HepG2 (cell line): ENCODE measurements around the gene AK3. TPM values are rescaled to one million over a fixed set of nuclear protein-coding genes. Genes with fewer than 3 reads are reported as not detected.
A peak's percentile ranks its signal among the peaks of the same experiment; 100 is the strongest.

Experiments
- BRCA1 ChIP-seq: sonication (generic); formaldehyde crosslinking; IDR thresholded peaks from 2 replicates; pipeline ENCODE4 v1.4.0; 2020; ENCODE audit warnings: missing genetic modification reagents
- EZH2 ChIP-seq: conservative IDR thresholded peaks from 2 replicates; pipeline ENCODE4 v1.6.1; 2012; ENCODE audit warnings: mild to moderate bottlenecking, low read depth, low read length, moderate library complexity
- GTF3A ChIP-seq: sonication (generic); formaldehyde crosslinking; conservative IDR thresholded peaks from 2 replicates; pipeline ENCODE4 v1.4.0; 2020; ENCODE audit warnings: mild to moderate bottlenecking, missing genetic modification reagents
- HDAC1 ChIP-seq: sonication (generic); formaldehyde crosslinking; IDR thresholded peaks from 2 replicates; pipeline ENCODE4 v1.5.1; 2020; ENCODE audit warnings: mild to moderate bottlenecking, missing genetic modification reagents
- HOXA9 ChIP-seq: sonication (generic); formaldehyde crosslinking; IDR thresholded peaks from 2 replicates; pipeline ENCODE4 v1.8.1; 2022; ENCODE audit warnings: missing genetic modification reagents, mild to moderate bottlenecking, moderate library complexity, borderline replicate concordance
- HOXD1 ChIP-seq: sonication (generic); formaldehyde crosslinking; IDR thresholded peaks from 2 replicates; pipeline ENCODE4 v1.5.0; 2020; ENCODE audit warnings: missing genetic modification reagents
- KLF9 ChIP-seq: IDR thresholded peaks from 2 replicates; pipeline ENCODE4 v1.6.1; 2016; ENCODE audit warnings: low read depth
- MED8 ChIP-seq: sonication (generic); formaldehyde crosslinking; IDR thresholded peaks from 2 replicates; pipeline ENCODE4 v1.8.1; 2023; ENCODE audit warnings: mild to moderate bottlenecking, missing genetic modification reagents; ENCODE audit not compliant: insufficient replicate concordance
- MZF1 ChIP-seq: sonication (generic); formaldehyde crosslinking; IDR thresholded peaks from 2 replicates; pipeline ENCODE4 v1.8.1; 2023; ENCODE audit warnings: mild to moderate bottlenecking, missing genetic modification reagents, borderline replicate concordance
- NCOR1 ChIP-seq: fragments of 200-600 bp; sonication (generic); IDR thresholded peaks from 2 replicates; pipeline ENCODE4 v1.7.0; 2017; ENCODE audit warnings: antibody characterized with exemption, low read length, borderline replicate concordance
- RAD51 ChIP-seq: fragments of 450-650 bp; IDR thresholded peaks from 2 replicates; pipeline ENCODE4 v1.6.1; 2016; ENCODE audit warnings: borderline replicate concordance
- SP4 ChIP-seq: sonication (generic); formaldehyde crosslinking; IDR thresholded peaks from 2 replicates; pipeline ENCODE4 v1.8.1; 2023; ENCODE audit warnings: mild to moderate bottlenecking, missing genetic modification reagents
- SRF ChIP-seq: IDR thresholded peaks from 2 replicates; pipeline ENCODE4 v1.6.1; 2011; ENCODE audit warnings: mild to moderate bottlenecking, low read depth, low read length, moderate library complexity
- ZBTB1 ChIP-seq: sonication (generic); formaldehyde crosslinking; IDR thresholded peaks from 2 replicates; pipeline ENCODE4 v1.4.0; 2020; ENCODE audit warnings: missing genetic modification reagents, borderline replicate concordance
- ZMAT3 ChIP-seq: sonication (generic); formaldehyde crosslinking; conservative IDR thresholded peaks from 2 replicates; pipeline ENCODE4 v1.7.0; 2021; ENCODE audit warnings: missing genetic modification reagents
- ZNF224 ChIP-seq: sonication (generic); formaldehyde crosslinking; IDR thresholded peaks from 2 replicates; pipeline ENCODE4 v1.5.0; 2020; ENCODE audit warnings: mild to moderate bottlenecking, missing genetic modification reagents
- ZNF567 ChIP-seq: sonication (generic); formaldehyde crosslinking; IDR thresholded peaks from 2 replicates; pipeline ENCODE4 v1.8.1; 2023; ENCODE audit warnings: mild to moderate bottlenecking, missing genetic modification reagents, borderline replicate concordance
- ZNF746 ChIP-seq: sonication (generic); formaldehyde crosslinking; IDR thresholded peaks from 2 replicates; pipeline ENCODE4 v1.8.0; 2022; ENCODE audit warnings: mild to moderate bottlenecking, missing genetic modification reagents
- polyA plus RNA-seq, 8 experiments: library from polyadenylated mRNA; depleted of rRNA in 3 of 8; stranded (reverse) in 7 of 8; unstranded in 1 of 8; fragments of >200 nt; fragmentation: Illumina TruSeq in 4 of 8; extraction: Trizol in 4 of 8; gene quantifications; 2 replicates each; pipeline versions ENCODE4 v1.2.1 to v1.2.3, GENCODE V29; 2011 to 2016; ENCODE audit warnings: low read depth in 4 of 8, missing spikeins in 1 of 8, mixed read lengths in 1 of 8; ENCODE audit not compliant: insufficient read depth in 1 of 8
- total RNA-seq, 5 experiments: library from RNA; depleted of rRNA; stranded (reverse); fragments of >200 nt; fragmentation: Illumina TruSeq; extraction: Trizol; gene quantifications; 2 replicates each; pipeline ENCODE4 v1.2.3, GENCODE V29; 2016; ENCODE audit warnings: low read depth in 1 of 5
- TF ChIP-seq, protein P1 (sequence below): sonication (generic); formaldehyde crosslinking; IDR thresholded peaks from 2 replicates; pipeline ENCODE4 v1.5.1; 2020; ENCODE audit warnings: missing genetic modification reagents, mild to moderate bottlenecking, borderline replicate concordance
- TF ChIP-seq, protein P2 (sequence below): sonication (generic); formaldehyde crosslinking; IDR thresholded peaks from 2 replicates; pipeline ENCODE4 v1.4.0; 2020; ENCODE audit warnings: missing genetic modification reagents
- TF ChIP-seq, protein P3 (sequence below): IDR thresholded peaks from 2 replicates; pipeline ENCODE4 v1.6.1; 2018; ENCODE audit warnings: missing genetic modification reagents, mild to moderate bottlenecking, missing compliant biosample characterization
- TF ChIP-seq, protein P4 (sequence below): sonication (generic); formaldehyde crosslinking; IDR thresholded peaks from 2 replicates; pipeline ENCODE4 v1.8.1; 2023; ENCODE audit warnings: mild to moderate bottlenecking, missing genetic modification reagents, borderline replicate concordance
- TF ChIP-seq, protein P5 (sequence below): sonication (generic); formaldehyde crosslinking; IDR thresholded peaks from 2 replicates; pipeline ENCODE4 v1.4.0; 2020; ENCODE audit warnings: mild to moderate bottlenecking, missing genetic modification reagents

Gene AK3
- total and polyA plus RNA-seq, 2 of the 13 experiments (the other 11 are each of a cell fraction or from before 2014, with no cell fraction given): 76.8 to 109 TPM

DNA sequence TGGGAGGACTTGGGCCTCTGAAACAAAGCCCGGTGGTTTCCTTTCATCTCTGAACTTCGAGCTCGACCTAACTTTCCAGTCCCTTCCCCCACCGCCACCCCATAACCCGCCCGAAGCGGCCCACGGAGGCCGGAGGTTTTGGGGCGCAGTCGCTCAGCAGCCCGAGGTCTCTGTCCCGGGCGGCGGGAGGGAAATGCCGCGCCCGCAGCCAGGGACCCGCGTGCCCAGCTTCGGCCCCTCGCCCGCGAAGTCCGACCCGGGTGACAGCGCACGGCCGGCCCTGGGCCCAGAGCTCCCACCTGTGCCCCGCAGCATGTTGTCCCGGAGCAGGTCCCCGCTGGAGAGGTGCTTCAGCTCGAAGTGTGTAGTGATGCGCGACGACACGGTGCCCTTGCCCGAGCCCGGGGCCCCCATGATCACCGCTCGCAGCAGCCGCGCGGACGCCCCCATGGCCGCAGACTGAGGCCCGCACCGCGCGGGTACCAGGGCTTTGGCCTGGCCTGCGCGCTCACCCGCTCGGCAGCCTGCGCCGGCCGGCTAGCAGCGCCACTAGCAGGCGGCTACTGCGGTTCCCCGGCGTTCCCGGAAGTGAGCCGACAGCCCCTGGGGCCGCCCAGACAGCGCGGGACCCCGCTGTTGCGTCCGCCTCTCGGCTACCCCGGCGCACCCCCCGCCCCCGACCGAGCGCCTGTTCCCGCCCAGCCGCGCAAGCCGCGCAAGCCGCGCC lies at the start of gene AK3 (continued):
- TF ChIP-seq, protein P1, sequence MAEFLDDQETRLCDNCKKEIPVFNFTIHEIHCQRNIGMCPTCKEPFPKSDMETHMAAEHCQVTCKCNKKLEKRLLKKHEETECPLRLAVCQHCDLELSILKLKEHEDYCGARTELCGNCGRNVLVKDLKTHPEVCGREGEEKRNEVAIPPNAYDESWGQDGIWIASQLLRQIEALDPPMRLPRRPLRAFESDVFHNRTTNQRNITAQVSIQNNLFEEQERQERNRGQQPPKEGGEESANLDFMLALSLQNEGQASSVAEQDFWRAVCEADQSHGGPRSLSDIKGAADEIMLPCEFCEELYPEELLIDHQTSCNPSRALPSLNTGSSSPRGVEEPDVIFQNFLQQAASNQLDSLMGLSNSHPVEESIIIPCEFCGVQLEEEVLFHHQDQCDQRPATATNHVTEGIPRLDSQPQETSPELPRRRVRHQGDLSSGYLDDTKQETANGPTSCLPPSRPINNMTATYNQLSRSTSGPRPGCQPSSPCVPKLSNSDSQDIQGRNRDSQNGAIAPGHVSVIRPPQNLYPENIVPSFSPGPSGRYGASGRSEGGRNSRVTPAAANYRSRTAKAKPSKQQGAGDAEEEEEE: no peak
- TF ChIP-seq ZMAT3 (CRISPR knock-in tag): peak; percentile 44; the same call in 1 of the 2 replicates
- TF ChIP-seq, protein P2, sequence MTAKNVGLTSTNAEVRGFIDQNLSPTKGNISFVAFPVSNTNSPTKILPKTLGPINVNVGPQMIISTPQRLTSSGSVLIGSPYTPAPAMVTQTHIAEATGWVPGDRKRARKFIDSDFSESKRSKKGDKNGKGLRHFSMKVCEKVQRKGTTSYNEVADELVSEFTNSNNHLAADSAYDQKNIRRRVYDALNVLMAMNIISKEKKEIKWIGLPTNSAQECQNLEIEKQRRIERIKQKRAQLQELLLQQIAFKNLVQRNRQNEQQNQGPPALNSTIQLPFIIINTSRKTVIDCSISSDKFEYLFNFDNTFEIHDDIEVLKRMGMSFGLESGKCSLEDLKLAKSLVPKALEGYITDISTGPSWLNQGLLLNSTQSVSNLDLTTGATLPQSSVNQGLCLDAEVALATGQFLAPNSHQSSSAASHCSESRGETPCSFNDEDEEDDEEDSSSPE (CRISPR knock-in tag): peak; percentile 84
- TF ChIP-seq HOXA9 (CRISPR knock-in tag): 0 out of 2 replicates have a peak, but pooled peaks have one; percentile 76
- TF ChIP-seq, protein P3, sequence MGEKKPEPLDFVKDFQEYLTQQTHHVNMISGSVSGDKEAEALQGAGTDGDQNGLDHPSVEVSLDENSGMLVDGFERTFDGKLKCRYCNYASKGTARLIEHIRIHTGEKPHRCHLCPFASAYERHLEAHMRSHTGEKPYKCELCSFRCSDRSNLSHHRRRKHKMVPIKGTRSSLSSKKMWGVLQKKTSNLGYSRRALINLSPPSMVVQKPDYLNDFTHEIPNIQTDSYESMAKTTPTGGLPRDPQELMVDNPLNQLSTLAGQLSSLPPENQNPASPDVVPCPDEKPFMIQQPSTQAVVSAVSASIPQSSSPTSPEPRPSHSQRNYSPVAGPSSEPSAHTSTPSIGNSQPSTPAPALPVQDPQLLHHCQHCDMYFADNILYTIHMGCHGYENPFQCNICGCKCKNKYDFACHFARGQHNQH (CRISPR knock-in tag): peak; percentile 71
- TF ChIP-seq HDAC1 (CRISPR knock-in tag): peak; percentile 44; the same call in 1 of the 2 replicates
- TF ChIP-seq GTF3A (CRISPR knock-in tag): no peak
- no peak for TF ChIP-seq SRF
- TF ChIP-seq SP4 (CRISPR knock-in tag): peak; percentile 76
- no peak; the same call in 1 of the 2 replicates for TF ChIP-seq ZNF224
- TF ChIP-seq, protein P4, sequence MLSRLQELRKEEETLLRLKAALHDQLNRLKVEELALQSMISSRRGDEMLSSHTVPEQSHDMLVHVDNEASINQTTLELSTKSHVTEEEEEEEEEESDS: no peak; the same call in 1 of the 2 replicates
- 0 out of 2 replicates have a peak, but pooled peaks have one; percentile 56 for TF ChIP-seq ZNF567
- TF ChIP-seq EZH2: no peak
- TF ChIP-seq ZBTB1 (CRISPR knock-in tag): no peak; the same call in 1 of the 2 replicates
- TF ChIP-seq BRCA1: peak; percentile 69; the same call in 1 of the 2 replicates
- TF ChIP-seq MZF1 (CRISPR knock-in tag): no peak
- no peak for TF ChIP-seq KLF9 (CRISPR knock-in tag)
- TF ChIP-seq MED8 (CRISPR knock-in tag): peak; percentile 30
- peak; percentile 74 for TF ChIP-seq NCOR1
- TF ChIP-seq RAD51: no peak
- peak; percentile 55; the same call in 1 of the 2 replicates for TF ChIP-seq ZNF746 (CRISPR knock-in tag)
- TF ChIP-seq HOXD1 (CRISPR knock-in tag): peak; percentile 75; the same call in 1 of the 2 replicates
- TF ChIP-seq, protein P5, sequence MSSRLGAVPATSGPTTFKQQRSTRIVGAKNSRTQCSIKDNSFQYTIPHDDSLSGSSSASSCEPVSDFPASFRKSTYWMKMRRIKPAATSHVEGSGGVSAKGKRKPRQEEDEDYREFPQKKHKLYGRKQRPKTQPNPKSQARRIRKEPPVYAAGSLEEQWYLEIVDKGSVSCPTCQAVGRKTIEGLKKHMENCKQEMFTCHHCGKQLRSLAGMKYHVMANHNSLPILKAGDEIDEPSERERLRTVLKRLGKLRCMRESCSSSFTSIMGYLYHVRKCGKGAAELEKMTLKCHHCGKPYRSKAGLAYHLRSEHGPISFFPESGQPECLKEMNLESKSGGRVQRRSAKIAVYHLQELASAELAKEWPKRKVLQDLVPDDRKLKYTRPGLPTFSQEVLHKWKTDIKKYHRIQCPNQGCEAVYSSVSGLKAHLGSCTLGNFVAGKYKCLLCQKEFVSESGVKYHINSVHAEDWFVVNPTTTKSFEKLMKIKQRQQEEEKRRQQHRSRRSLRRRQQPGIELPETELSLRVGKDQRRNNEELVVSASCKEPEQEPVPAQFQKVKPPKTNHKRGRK (CRISPR knock-in tag): no peak; the same call in 1 of the 2 replicates
